Measurements from ENCODE around the gene ROCK1. TPM values are rescaled to one million over a fixed set of nuclear protein-coding genes. Genes with fewer than 3 reads are reported as not detected.

The ROCK1 gene
- total RNA-seq, 1 donor from 2014 or later, result 35.3 TPM

GRCh38 chr18:21004726-21005125 lies 106.9 kb downstream of the ROCK1 start:
- no peak for DNase-seq (ENCODE audit: low read depth)
- Histone ChIP-seq H3K36me3 (ENCODE audit: control insufficient read depth, insufficient read depth, low read length) (no peaks in the 10 kb centered on the region), H3K27me3 (ENCODE audit: control insufficient read depth, insufficient read depth, low read length) (no peaks in the 10 kb centered on the region), H3K4me3 (ENCODE audit: low read depth, low read length) (no peak overlapping the region)
- TF ChIP-seq CTCF (IDR thresholded peaks at IDR 0.05; ENCODE audit: insufficient read depth, low read length, poor library complexity, severe bottlenecking), result no peak

GRCh38 chr18:21000667-21001066 lies 110.9 kb downstream of the ROCK1 start:
- no peaks in the 10 kb centered on the region for H3K36me3 ChIP-seq (ENCODE audit: control insufficient read depth, insufficient read depth, low read length)
- H3K4me3 ChIP-seq (ENCODE audit: low read depth, low read length), result no peak overlapping the region
- no peak for TF ChIP-seq CTCF (IDR thresholded peaks at IDR 0.05; ENCODE audit: insufficient read depth, low read length, poor library complexity, severe bottlenecking)
- DNase-seq (ENCODE audit: low read depth), result no peak
- H3K27me3 ChIP-seq (ENCODE audit: control insufficient read depth, insufficient read depth, low read length), result no peaks in the 10 kb centered on the region

DNA sequence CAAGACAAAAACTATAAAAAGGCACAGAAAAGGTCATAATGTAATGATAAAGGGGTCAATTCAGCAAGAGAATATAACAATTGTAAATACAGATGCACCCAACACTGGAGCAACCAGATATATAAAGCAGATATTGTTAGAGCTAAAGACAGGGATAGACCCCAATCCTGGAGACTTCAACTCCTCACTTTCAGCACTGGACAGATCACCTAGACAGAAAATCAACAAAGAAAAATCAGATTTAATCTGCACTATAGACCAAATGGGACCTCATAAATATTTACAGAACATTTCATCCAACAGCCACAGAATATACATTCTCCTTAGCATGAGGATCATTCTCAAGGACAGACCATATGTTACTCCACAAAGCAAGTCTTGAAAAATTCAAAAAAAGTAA lies 114.2 kb downstream of the ROCK1 start:
- Histone ChIP-seq H3K36me3 (ENCODE audit: control insufficient read depth, insufficient read depth, low read length) (no peaks in the 10 kb centered on the region), H3K4me3 (ENCODE audit: low read depth, low read length) (no peak overlapping the region), H3K27me3 (ENCODE audit: control insufficient read depth, insufficient read depth, low read length) (no peaks in the 10 kb centered on the region)
- TF ChIP-seq CTCF (IDR thresholded peaks at IDR 0.05; ENCODE audit: insufficient read depth, low read length, poor library complexity, severe bottlenecking), result no peak
- no peak for DNase-seq (ENCODE audit: low read depth)

GRCh38 chr18:20996418-20996817 lies 115.2 kb downstream of the ROCK1 start:
- Histone ChIP-seq H3K36me3 (ENCODE audit: control insufficient read depth, insufficient read depth, low read length) (no peaks in the 10 kb centered on the region), H3K4me3 (ENCODE audit: low read depth, low read length) (no peak overlapping the region), H3K27me3 (ENCODE audit: control insufficient read depth, insufficient read depth, low read length) (no peaks in the 10 kb centered on the region)
- no peak for DNase-seq (ENCODE audit: low read depth)
- TF ChIP-seq CTCF (IDR thresholded peaks at IDR 0.05; ENCODE audit: insufficient read depth, low read length, poor library complexity, severe bottlenecking), result no peak

DNA sequence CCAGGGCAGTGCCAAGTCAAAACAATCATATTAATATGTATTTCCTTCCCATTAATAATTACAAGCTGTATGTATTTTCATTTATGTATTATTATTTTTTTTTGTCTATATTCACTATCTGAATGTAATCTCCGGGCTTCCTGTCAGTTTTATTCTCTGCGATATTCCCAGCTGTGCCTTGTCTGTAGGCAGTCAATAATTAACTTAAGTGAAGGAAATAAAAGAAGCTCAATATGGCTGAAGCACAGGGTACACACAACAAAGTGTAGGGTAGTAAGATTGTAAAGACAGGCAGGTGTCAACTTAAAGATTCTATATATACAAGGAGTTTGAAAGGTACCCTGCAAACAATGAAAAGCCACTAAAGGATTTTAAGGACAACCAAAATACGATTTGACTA lies 122.9 kb downstream of the ROCK1 start:
- TF ChIP-seq CTCF (IDR thresholded peaks at IDR 0.05; ENCODE audit: insufficient read depth, low read length, poor library complexity, severe bottlenecking), result no peak
- Histone ChIP-seq H3K36me3 (ENCODE audit: control insufficient read depth, insufficient read depth, low read length) (no peaks in the 10 kb centered on the region), H3K27me3 (ENCODE audit: control insufficient read depth, insufficient read depth, low read length) (no peaks in the 10 kb centered on the region), H3K4me3 (ENCODE audit: low read depth, low read length) (no peak overlapping the region)
- no peak for DNase-seq (ENCODE audit: low read depth)

- TF ChIP-seq CTCF (IDR thresholded peaks at IDR 0.05; ENCODE audit: insufficient read depth, low read length, poor library complexity, severe bottlenecking), result no peak
- DNase-seq (ENCODE audit: low read depth), result no peak
- no peak overlapping the region for H3K4me3 ChIP-seq (ENCODE audit: low read depth, low read length)
- no peaks in the 10 kb centered on the region for H3K27me3 ChIP-seq (ENCODE audit: control insufficient read depth, insufficient read depth, low read length)
- no peaks in the 10 kb centered on the region for H3K36me3 ChIP-seq (ENCODE audit: control insufficient read depth, insufficient read depth, low read length)
Observed at GRCh38 chr18:20975077-20975476, 136.5 kb downstream of the ROCK1 start.

Measured in kidney epithelial cell (primary cell).